Calu3 (cell line): ENCODE measurements around the gene TMEM170B. TPM values are rescaled to one million over a fixed set of nuclear protein-coding genes. Genes with fewer than 3 reads are reported as not detected.

Experiments used
- BruUV-seq: library from RNA; stranded (reverse); fragments of 400-500 nt; replicated peaks from 2 replicates; lab custom pipeline; 2021; lab: Mats Ljungman, UMichigan
- CTCF ChIA-PET: fragments of 300-600 bp; sonication (Branson Sonifier 250); formaldehyde crosslinking; loops from one replicate; lab custom pipeline; 2022; ENCODE audit warnings: antibody characterized with exemption; lab: Charles Lee
- DNase-seq: peaks from one replicate; pipeline ENCODE4 v3.0.0; 2022
- H3K27ac Mint-ChIP-seq: one replicate; pipeline ENCODE4 v1.8.0; 2022; ENCODE audit warnings: mixed read lengths; ENCODE audit not compliant: unreplicated experiment
- H3K27me3 Mint-ChIP-seq: one replicate; pipeline ENCODE4 v1.8.0; 2022; ENCODE audit warnings: mixed read lengths; ENCODE audit not compliant: unreplicated experiment
- H3K36me3 Mint-ChIP-seq: one replicate; pipeline ENCODE4 v1.8.0; 2022; ENCODE audit warnings: mild to moderate bottlenecking, moderate library complexity, mixed read lengths; ENCODE audit not compliant: insufficient read depth, unreplicated experiment
- H3K4me1 Mint-ChIP-seq: one replicate; pipeline ENCODE4 v1.8.0; 2022; ENCODE audit warnings: mild to moderate bottlenecking, low read depth, mixed read lengths; ENCODE audit not compliant: unreplicated experiment
- H3K4me3 Mint-ChIP-seq: one replicate; pipeline ENCODE4 v1.8.0; 2022; ENCODE audit warnings: mild to moderate bottlenecking, low read depth, moderate library complexity, mixed read lengths; ENCODE audit not compliant: unreplicated experiment
- H3K9me3 Mint-ChIP-seq: one replicate; pipeline ENCODE4 v1.8.0; 2022; ENCODE audit warnings: low read depth, mixed read lengths; ENCODE audit not compliant: unreplicated experiment
- intact Hi-C: fragments of 100-400 bp; cut with micrococcal nuclease; formaldehyde crosslinking; loops from one replicate; pipeline ENCODE4 v1.10.0; 2022; ENCODE audit not compliant: unreplicated experiment
- total RNA-seq: library from RNA; stranded (reverse); gene quantifications from 2 replicates; pipeline ENCODE4 v1.2.3, GENCODE V29; 2022
- TF ChIP-seq, protein P1 (sequence below): fragments of 200-600 bp; IDR thresholded peaks from one replicate; pipeline ENCODE4 v1.8.0; 2022; ENCODE audit warnings: antibody characterized with exemption; ENCODE audit not compliant: unreplicated experiment

The TMEM170B gene
- total RNA-seq, 1 experiment from 2014 or later, result 2.2 TPM

DNA sequence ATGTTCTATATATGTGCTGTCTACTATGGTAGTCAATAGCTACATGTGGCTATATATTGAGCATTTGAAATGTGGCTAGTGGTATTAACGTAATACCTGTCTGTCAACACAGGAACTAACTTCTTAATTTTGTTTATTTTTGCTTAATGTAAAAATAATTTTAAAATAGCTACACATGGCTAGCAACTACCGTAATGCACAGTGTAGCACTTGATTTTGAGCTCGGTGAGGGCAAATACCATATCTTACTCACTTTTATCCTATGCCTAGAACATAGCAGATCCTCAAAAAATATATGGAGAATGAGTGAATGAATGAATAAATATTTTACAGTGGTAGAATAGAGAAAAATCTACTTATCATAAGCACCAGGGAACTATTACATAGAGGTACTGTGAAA is 28.1 kb upstream of the TMEM170B start:
- H3K27me3 Mint-ChIP-seq, result no peaks in the 10 kb centered on the region
- H3K4me3 Mint-ChIP-seq, result no peak overlapping the region
- no peaks in the 10 kb centered on the region for H3K9me3 Mint-ChIP-seq
- CTCF ChIA-PET, result no interaction called here
- DNase-seq, result no peak
- H3K36me3 Mint-ChIP-seq, result no peaks in the 10 kb centered on the region
- TF ChIP-seq, protein P1, sequence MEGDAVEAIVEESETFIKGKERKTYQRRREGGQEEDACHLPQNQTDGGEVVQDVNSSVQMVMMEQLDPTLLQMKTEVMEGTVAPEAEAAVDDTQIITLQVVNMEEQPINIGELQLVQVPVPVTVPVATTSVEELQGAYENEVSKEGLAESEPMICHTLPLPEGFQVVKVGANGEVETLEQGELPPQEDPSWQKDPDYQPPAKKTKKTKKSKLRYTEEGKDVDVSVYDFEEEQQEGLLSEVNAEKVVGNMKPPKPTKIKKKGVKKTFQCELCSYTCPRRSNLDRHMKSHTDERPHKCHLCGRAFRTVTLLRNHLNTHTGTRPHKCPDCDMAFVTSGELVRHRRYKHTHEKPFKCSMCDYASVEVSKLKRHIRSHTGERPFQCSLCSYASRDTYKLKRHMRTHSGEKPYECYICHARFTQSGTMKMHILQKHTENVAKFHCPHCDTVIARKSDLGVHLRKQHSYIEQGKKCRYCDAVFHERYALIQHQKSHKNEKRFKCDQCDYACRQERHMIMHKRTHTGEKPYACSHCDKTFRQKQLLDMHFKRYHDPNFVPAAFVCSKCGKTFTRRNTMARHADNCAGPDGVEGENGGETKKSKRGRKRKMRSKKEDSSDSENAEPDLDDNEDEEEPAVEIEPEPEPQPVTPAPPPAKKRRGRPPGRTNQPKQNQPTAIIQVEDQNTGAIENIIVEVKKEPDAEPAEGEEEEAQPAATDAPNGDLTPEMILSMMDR, result no peak
- no peak overlapping the region for H3K27ac Mint-ChIP-seq
- intact Hi-C loops, result no loop called here
- no peaks in the 10 kb centered on the region for H3K4me1 Mint-ChIP-seq
- BruUV-seq, result no TSS peak

DNA sequence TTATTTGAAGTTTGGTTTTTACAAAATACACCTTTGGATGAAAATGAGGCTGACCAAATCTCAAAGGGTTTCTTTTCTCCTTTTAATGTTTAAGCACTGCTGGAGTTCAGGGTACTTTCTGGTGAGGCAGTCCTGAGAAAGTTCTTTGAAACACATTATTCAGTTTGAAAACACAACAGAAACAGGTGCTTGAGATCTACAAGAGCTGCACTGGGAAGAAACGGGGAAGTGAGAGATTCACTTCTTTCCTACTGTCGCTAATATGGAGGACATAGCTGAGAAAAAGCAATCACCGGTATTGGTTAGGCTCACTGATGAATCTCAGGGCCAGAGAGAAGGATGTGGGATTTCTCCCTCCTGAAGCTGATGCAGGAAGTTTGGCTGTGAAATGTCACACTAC is 22.9 kb upstream of the TMEM170B start:
- no peaks in the 10 kb centered on the region for H3K36me3 Mint-ChIP-seq
- BruUV-seq, result no TSS peak
- CTCF ChIA-PET, result no interaction called here

DNA sequence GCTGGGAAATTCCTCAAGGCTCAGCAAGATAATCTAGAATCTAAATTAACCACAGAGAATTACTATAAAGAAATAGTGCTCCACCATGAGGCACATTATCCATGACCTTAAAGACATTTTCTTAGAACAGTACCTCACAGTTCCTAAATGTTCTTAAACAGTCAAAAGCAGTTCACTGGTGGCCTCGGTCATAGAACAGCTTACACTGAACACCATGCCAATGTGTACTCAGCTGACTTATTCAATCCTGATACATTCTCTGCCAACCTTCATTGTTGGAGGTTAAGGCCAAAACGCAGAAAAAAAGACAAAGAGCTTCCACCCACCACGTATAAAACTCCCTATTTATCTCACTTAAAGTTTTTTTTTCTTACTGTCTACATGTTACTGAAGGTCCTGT is 21.8 kb upstream of the TMEM170B start:
- no peaks in the 10 kb centered on the region for H3K4me1 Mint-ChIP-seq
- no peaks in the 10 kb centered on the region for H3K36me3 Mint-ChIP-seq
- CTCF ChIA-PET, result interaction anchor here (0.5 kb wide), 1 partner anchor 68 kb away, joined by 5 read pairs; no protein-coding TSS in a partner anchor
- no peak overlapping the region for H3K27ac Mint-ChIP-seq
- BruUV-seq, result no TSS peak
- no peak for DNase-seq
- H3K9me3 Mint-ChIP-seq, result peaks cover 2% of the 10 kb centered on the region
- no peaks in the 10 kb centered on the region for H3K27me3 Mint-ChIP-seq
- TF ChIP-seq, protein P1, result no peak
- no peak overlapping the region for H3K4me3 Mint-ChIP-seq
- intact Hi-C loops, result no loop called here

More for the DNA sequence above, 22.9 kb upstream of the TMEM170B start:
- intact Hi-C loops, result no loop called here
- DNase-seq, result no peak
- TF ChIP-seq, protein P1, result no peak
- Mint-ChIP-seq H3K27me3 (no peaks in the 10 kb centered on the region), H3K4me3 (no peak overlapping the region), H3K9me3 (peaks cover 2% of the 10 kb centered on the region), H3K4me1 (no peaks in the 10 kb centered on the region), H3K27ac (no peak overlapping the region)

DNA sequence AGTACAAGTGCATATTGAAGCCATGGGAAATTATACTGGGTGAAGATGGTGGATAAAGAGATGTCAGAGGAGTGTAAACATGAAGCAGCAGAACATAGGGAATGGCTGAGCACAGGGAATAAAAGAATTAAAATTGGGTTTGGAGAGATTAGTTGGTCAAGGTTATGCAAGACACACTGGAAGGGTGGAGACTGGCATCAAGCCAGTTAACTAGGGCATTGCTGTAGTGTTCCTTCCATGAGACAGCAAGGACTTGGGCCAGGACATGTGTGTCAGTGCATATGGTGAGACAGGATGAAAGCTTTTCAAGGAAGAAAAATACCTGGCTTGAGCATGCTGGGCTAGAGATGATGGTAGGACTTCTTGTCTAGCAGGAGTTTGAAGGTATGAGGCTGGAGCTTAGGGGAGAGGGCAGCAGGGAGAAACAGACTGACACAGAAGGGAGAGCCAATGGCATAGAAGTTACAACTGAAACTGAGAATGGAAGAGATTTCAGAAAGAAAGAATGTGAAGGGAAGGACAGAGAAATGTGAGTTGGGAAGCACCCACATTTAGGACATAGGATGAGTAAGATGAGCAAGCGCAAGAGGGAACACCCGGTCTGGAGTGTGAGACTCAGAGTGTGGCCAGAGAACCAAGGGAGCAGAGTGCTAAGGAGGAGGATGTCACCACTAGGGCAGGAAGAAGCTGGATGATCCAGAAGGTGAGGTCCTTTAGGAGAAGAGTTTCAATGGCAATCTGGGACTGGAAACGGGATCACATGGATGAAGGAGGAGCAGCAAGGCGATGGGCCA is 14.5 kb upstream of the TMEM170B start:
- Mint-ChIP-seq H3K4me3 (no peak overlapping the region), H3K4me1 (no peaks in the 10 kb centered on the region), H3K9me3 (peaks cover 2% of the 10 kb centered on the region), H3K27ac (no peak overlapping the region), H3K36me3 (no peaks in the 10 kb centered on the region), H3K27me3 (no peaks in the 10 kb centered on the region)
- BruUV-seq, result no TSS peak
- CTCF ChIA-PET, result no interaction called here
- TF ChIP-seq, protein P1, result no peak
- DNase-seq, result no peak
- intact Hi-C loops, result no loop called here
